GM10266 (cell line): ENCODE results near the gene CARNS1.

Experiments used
- DNase-seq: peaks from one replicate; pipeline ENCODE4 v3.0.0; 2012; ENCODE audit errors: extremely low spot score
- TF ChIP-seq, protein P1 (sequence below): IDR thresholded peaks from 2 replicates; pipeline ENCODE4 v1.5.1; 2012; ENCODE audit warnings: mild to moderate bottlenecking, low read depth; ENCODE audit not compliant: control insufficient read depth, insufficient read depth; ENCODE audit errors: missing control alignments

The CARNS1 gene

DNA sequence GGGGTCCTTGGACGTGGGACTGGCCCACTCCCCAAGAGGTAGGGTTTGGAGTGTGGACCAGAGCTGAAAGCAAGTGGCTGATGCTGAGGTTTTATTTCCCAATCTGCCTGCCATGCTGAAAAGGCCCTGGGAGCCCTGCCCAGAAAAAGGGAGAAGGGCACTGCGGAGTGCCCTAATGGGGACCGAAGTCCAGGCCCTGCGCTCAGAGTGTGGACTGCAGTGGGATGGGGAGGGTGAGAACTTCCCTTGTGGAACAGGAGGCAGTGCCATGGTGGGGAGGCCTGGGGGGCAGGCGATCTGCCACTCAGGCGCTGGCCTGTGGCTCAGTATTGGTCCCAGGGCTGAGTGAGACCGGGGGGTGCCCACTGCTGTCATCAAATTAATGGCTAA is 32.7 kb downstream of the CARNS1 start:
- TF ChIP-seq, protein P1, sequence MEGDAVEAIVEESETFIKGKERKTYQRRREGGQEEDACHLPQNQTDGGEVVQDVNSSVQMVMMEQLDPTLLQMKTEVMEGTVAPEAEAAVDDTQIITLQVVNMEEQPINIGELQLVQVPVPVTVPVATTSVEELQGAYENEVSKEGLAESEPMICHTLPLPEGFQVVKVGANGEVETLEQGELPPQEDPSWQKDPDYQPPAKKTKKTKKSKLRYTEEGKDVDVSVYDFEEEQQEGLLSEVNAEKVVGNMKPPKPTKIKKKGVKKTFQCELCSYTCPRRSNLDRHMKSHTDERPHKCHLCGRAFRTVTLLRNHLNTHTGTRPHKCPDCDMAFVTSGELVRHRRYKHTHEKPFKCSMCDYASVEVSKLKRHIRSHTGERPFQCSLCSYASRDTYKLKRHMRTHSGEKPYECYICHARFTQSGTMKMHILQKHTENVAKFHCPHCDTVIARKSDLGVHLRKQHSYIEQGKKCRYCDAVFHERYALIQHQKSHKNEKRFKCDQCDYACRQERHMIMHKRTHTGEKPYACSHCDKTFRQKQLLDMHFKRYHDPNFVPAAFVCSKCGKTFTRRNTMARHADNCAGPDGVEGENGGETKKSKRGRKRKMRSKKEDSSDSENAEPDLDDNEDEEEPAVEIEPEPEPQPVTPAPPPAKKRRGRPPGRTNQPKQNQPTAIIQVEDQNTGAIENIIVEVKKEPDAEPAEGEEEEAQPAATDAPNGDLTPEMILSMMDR = no peak
- no peak for DNase-seq

DNA sequence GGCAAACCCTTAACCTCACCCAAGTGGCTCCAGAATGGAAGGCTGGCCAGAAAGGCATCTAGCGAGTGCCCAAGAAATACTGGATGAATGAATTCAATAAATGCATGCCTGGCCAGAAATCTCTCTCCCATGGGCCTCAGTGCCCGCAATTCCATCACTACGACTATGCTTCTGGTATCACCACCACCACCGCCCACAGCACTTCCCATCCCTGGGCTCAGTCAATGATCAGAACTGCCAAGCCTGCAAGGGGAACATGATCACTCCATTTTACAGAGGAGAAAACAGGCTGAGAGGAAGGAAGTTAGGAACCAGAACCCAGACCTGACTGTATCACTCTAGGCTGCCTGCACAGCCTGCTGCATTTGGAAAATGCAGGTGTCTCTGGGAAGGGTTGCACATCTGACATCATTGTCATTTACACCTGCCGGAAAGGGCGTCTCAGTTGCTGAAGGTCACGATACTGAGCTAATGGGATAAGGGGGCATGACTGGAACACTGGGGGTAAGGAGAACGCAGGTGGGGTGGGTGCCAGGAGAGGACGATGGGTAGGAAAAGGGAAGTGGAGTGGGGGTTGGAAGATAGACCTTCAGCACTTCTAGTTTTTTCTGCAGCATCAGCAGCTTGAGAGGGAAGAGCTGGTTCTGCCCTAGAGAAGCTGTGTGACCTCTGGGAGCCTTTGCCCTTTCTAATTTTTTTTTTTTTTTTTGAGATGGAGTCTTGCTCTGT is 33.8 kb downstream of the CARNS1 start:
- TF ChIP-seq, protein P1 = no peak
- no peak for DNase-seq

DNA sequence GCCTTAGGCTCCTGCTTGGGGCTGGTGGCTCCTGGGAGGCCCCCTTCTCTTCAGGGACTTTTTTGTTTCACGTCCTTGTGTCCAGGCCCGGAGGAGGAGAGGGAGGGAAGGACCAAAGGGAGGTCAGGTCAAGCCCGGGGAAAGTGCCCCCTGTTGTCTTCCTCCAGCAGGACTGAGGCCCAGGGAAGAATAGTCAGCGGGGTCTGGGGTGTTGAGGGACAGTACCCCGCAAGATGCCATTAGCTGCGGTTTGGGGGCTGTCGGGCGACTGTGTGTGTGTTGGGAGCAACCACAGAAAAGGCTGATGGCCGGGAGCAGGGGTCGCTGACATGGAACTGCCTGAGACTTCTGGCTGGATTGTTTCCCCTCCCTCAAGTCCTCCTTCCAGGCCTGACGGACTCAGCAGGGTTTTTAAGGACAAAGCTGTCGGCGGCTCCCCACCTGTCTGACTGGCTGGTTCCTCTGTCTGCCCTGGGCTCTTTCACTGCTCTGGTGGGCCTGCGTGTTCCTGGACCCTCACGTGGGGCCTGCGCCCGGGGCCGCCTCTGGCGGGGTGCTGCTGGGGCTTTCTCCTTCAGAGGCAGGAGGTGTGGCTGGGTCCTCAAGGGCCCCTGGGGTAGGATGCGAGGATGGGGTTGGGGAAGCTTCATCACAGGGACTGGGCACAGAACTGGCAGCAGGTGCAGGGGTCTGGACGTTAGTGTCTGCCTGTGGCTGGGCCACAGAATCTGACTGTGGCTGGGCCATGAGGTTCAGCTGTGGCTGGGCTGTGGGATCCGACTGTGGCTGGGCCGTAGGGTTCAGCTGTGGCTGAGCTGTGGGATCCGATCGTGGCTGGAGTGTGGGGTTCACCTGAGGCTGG is 35.5 kb downstream of the CARNS1 start:
- DNase-seq = no peak
- TF ChIP-seq, protein P1 = no peak

DNA sequence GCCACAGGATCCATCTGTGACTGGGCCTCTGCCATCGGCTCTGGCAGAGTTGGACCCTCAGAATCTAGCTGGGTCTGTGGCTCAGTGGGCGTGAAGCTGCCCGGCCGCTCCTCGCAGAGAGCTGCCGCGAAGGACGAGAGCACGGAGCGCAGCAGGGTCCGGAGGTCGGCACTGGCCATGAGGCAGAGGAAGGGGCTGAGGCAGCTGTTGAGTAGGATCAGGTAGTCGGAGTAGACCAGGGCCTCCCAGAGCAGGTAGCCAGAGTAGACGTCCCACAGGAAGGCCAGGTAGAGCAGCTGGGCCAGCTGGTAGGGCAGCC is 36.1 kb downstream of the CARNS1 start:
- TF ChIP-seq, protein P1 = no peak
- DNase-seq = no peak

DNA sequence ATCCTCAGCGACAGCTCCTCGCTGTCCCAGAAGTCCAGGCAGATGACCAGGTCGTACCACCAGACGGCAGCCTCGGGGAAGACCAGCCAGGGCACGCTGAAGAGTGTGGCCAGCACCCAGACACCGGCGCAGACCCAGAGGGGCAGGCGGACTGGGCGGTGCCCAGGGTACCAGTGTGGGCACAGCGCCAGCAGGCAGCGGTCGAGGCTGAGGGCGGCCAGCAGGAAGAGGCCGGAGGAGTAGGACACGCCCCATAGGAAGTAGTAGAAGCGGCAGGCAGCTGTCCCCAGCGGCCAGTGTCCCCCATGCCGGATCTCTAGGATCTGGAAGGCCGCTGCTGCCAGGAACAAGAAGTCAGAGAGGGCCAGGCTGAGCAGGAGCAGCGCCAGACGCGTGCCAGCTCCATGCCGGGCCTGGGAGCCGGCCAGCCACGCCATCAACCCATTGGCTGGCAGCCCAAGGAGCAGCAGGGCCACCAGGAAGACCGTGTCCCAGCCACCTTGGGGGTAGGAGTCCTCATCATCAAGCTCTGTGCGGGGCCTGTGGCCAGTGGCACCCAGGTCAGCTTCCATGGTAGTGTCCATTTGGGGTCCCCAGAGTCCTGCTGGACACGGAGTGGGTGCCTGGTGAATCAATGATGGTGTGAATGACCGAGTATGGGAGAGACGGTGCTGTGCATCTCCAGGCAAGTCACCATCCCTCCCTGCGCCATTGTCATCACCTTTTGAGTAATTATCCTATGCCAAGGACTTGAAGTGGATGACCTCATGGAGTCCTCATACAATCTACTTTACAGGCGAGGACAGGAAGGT is 36.9 kb downstream of the CARNS1 start, which contains the start of gene GPR152:
GPR152 (minus strand) TSS at position 589 of the 812 bp plus-strand sequence; CDS start at position 584, 5 bp downstream.
- DNase-seq = no peak
- TF ChIP-seq, protein P1 = no peak

DNA sequence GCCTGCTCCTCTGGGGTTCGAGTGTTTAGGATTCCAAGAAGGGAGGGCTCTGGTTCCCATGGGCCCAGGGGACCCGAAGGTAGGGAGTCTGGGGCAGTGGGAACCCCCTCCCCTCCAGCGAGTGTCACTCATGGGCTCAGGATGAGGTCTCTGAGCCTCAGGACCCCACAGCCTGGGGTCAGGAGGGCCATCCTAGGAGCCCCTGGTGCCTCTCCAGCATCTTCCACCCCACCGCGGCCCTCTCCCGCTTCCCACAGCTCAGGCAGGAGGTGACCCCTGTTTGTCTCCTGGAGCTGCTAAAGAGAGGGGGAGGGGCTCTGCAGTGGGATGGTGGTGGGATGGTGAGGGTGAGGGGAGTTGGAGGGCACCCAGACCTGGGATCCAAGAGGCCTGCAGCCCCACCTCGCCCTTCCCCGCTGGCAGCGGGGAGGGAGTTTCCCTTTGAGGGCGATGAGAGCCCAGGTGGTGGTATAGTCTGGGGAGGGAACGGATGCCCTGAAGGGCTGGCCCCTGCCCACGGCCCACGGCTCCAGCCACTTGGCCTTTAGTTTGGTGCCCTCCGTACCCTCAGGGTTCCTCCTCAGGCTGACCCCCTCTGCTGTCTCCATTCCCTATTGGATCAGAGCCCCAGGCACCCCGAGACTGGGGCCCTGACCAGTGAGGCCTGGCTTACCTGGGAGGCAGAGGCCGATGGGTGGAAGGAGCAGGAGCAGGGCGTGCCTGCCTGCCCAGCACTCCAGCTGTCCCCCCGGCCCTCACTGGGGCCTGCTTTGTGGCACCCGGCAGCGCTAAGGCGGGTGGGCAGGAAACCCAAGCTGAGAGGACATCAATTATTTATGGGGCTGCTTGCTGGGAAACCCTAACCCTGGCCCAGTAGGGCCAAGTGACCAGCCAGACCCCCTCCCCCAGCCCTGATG is 38.6 kb downstream of the CARNS1 start:
- no peak for DNase-seq
- TF ChIP-seq, protein P1 = no peak
